ENCODE results near the gene HCRT. TPM values are rescaled to one million over a fixed set of nuclear protein-coding genes. Genes with fewer than 3 reads are reported as not detected.
"Not testable (repeated sequence)": the region's sequence is repeated elsewhere in the genome, so short reads cannot be mapped to it uniquely, and the experiment has no call there.

Gene HCRT
- total RNA-seq, 1 donor from 2014 or later: not detected

DNA sequence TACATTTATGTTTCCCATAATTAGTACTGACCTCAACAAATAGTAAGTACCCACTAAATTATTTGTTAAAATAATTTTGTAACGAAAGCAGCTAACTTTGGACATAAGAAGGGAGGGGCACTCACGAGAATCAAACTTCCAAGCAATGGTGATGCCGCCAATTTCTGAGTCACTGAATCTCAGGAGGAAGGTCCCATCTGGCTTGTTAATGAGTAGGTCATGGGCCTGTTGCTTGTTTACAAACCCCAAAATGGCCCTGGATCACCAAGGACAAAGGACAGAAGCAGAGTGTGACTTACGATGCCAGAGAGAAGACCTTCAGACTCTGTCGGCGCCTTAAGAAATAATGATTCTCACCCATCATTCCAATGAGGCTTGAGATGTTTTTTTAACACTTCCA lies 24.8 kb upstream of the HCRT start:
- Histone ChIP-seq H3K36me3 (peaks cover 67 to 85% of the 10 kb centered on the region in 2 donors), H3K9me3 (no peaks in the 10 kb centered on the region), H3K27ac (no peak overlapping the region), H3K4me3 (no peak overlapping the region), H3K27me3 (no peaks in the 10 kb centered on the region), H3K4me1 (no peaks in the 10 kb centered on the region)
- DNase-seq (ENCODE audit: low spot score in 2 of 2): no peak
- intact Hi-C loops (cut with DNase I): no loop called here
- TF ChIP-seq, protein P1, sequence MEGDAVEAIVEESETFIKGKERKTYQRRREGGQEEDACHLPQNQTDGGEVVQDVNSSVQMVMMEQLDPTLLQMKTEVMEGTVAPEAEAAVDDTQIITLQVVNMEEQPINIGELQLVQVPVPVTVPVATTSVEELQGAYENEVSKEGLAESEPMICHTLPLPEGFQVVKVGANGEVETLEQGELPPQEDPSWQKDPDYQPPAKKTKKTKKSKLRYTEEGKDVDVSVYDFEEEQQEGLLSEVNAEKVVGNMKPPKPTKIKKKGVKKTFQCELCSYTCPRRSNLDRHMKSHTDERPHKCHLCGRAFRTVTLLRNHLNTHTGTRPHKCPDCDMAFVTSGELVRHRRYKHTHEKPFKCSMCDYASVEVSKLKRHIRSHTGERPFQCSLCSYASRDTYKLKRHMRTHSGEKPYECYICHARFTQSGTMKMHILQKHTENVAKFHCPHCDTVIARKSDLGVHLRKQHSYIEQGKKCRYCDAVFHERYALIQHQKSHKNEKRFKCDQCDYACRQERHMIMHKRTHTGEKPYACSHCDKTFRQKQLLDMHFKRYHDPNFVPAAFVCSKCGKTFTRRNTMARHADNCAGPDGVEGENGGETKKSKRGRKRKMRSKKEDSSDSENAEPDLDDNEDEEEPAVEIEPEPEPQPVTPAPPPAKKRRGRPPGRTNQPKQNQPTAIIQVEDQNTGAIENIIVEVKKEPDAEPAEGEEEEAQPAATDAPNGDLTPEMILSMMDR (IDR thresholded peaks at IDR 0.05): no peak

DNA sequence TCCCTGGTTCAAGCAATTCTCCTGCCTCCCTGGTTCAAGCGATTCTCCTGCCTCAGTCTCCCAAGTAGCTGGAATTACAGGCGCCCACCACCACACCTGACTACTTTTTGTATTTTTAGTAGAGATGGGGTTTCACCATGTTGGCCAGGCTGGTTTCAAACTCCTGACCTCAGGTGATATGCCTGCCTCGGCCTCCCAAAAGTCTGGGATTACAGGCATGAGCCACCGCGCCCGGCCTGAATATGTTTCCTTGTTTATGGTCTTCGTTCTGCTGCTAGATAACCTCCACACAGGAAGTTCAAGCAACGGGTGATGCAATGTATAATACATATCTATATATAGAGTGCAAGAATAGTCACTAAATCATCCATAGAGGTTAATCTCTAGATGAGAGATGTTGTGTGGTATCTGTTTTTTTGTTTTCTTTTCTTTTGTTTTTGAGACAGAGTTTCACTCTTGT lies 20.9 kb upstream of the HCRT start:
- H3K27me3 ChIP-seq; intact Hi-C loops (cut with DNase I); H3K4me1 ChIP-seq; DNase-seq (ENCODE audit: low spot score in 2 of 2); H3K4me3 ChIP-seq; H3K27ac ChIP-seq; H3K9me3 ChIP-seq: not testable (repeated sequence)
- peaks cover 62 to 91% of the 10 kb centered on the region in 2 donors for H3K36me3 ChIP-seq

DNA sequence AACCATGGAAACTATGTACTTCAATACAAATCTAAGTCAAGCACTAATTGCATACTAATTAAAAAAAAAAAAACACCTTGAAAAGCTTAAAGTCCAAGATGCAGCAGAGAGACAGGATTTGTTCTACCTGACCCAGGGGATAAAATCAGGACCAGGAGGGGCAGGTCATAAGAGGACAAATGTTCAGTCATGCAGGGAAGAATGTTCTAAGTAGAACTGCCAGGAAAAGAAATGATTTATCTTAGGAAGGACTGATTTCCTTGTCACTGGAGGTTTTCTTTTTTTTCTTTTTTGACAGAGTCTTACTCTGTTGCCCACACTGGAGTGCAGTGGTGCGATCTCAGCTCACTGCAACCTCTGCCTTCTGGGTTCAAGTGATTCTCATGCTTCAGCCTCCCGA lies 18.1 kb upstream of the HCRT start:
- no peak overlapping the region for H3K27ac ChIP-seq
- H3K4me3 ChIP-seq: no peak overlapping the region
- H3K4me1 ChIP-seq: no peaks in the 10 kb centered on the region
- no peak for DNase-seq (ENCODE audit: low spot score in 2 of 2)
- no peaks in the 10 kb centered on the region for H3K9me3 ChIP-seq
- intact Hi-C loops (cut with DNase I): no loop called here
- TF ChIP-seq, protein P1 (IDR thresholded peaks at IDR 0.05): no peak
- H3K27me3 ChIP-seq: no peaks in the 10 kb centered on the region
- H3K36me3 ChIP-seq: peaks cover 43 to 63% of the 10 kb centered on the region in 2 donors

DNA sequence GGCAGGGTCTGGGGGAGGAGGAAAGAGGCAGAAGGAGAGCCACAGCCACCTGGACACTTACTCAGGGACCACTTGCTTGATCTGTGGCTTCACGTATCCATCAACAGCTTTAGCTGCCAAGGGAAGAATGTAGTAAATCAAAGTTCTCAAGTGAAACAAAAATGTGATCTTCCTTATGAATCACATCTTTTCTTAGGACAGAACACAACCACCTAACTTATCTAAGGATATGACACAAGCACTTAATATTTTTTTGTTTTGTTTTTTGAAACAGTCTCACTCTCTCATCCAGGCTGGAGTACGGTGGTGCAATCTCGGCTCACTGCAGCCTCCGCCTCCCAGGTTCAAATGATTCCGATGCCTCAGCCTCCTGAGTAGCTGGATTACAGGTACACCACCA lies 17.4 kb upstream of the HCRT start:
- Histone ChIP-seq H3K4me3 (no peak overlapping the region), H3K4me1 (no peaks in the 10 kb centered on the region), H3K36me3 (peaks cover 36 to 58% of the 10 kb centered on the region in 2 donors), H3K9me3 (no peaks in the 10 kb centered on the region), H3K27me3 (no peaks in the 10 kb centered on the region), H3K27ac (no peak overlapping the region)
- intact Hi-C loops (cut with DNase I): no loop called here
- no peak for DNase-seq (ENCODE audit: low spot score in 2 of 2)
- TF ChIP-seq, protein P1 (IDR thresholded peaks at IDR 0.05): no peak

DNA sequence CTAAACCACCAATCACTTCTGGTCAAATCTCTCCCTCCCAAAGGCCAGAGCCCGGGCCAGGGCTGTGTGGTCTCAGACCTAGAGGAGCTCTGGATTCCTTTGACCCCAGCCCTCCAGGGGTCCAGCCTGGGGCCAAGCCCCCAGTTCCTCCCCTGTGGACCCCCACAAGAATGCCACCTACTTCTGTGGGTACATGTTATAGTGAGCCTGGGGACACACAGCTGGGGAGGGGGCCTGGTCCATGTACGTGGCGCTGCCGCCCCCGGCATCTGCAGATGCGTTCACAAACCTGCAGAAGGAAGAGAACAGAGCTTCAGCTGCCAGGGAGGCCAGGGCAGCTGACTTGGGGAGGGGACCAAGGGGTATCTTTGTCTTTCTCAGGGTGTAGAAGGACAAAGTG lies 16.9 kb upstream of the HCRT start:
- Histone ChIP-seq H3K27me3 (no peaks in the 10 kb centered on the region), H3K27ac (no peak overlapping the region), H3K9me3 (no peaks in the 10 kb centered on the region), H3K36me3 (peaks cover 31 to 56% of the 10 kb centered on the region in 2 donors), H3K4me1 (no peaks in the 10 kb centered on the region), H3K4me3 (no peak overlapping the region)
- no peak for DNase-seq (ENCODE audit: low spot score in 2 of 2)
- TF ChIP-seq, protein P1 (IDR thresholded peaks at IDR 0.05): no peak
- intact Hi-C loops (cut with DNase I): no loop called here

DNA sequence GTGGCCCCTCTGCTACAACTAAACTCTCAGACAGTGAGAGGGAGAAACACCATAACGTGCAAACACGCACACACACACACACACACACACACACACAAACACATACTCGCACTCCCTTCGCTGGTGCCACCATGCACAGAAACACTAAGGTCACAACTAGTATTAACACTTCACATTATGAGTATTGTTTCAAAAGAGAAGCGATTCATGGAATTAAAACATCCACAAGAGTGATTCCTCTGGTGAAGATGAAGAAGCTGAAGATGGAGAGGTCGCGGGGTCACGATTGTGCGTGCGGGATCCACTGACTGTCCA lies 16.2 kb upstream of the HCRT start:
- Histone ChIP-seq H3K4me3 (no peak overlapping the region), H3K36me3 (peaks cover 26 to 48% of the 10 kb centered on the region in 2 donors), H3K27ac (no peak overlapping the region), H3K9me3 (no peaks in the 10 kb centered on the region), H3K27me3 (no peaks in the 10 kb centered on the region), H3K4me1 (no peaks in the 10 kb centered on the region)
- TF ChIP-seq, protein P1 (IDR thresholded peaks at IDR 0.05): no peak
- intact Hi-C loops (cut with DNase I): no loop called here
- no peak for DNase-seq (ENCODE audit: low spot score in 2 of 2)

Measured in ascending aorta (tissue), 2 donors.